ENCODE measurements around the gene RASSF5. TPM values are rescaled to one million over a fixed set of nuclear protein-coding genes. Genes with fewer than 3 reads are reported as not detected.
A peak's percentile ranks its signal among the peaks of the same experiment; 100 is the strongest.

RASSF5 gene
- total and polyA plus RNA-seq, 9 of the 15 experiments (the other 6 are each of a cell fraction or from before 2014, with no cell fraction given): 6.1 to 41.0 (median 25.2) TPM

DNA sequence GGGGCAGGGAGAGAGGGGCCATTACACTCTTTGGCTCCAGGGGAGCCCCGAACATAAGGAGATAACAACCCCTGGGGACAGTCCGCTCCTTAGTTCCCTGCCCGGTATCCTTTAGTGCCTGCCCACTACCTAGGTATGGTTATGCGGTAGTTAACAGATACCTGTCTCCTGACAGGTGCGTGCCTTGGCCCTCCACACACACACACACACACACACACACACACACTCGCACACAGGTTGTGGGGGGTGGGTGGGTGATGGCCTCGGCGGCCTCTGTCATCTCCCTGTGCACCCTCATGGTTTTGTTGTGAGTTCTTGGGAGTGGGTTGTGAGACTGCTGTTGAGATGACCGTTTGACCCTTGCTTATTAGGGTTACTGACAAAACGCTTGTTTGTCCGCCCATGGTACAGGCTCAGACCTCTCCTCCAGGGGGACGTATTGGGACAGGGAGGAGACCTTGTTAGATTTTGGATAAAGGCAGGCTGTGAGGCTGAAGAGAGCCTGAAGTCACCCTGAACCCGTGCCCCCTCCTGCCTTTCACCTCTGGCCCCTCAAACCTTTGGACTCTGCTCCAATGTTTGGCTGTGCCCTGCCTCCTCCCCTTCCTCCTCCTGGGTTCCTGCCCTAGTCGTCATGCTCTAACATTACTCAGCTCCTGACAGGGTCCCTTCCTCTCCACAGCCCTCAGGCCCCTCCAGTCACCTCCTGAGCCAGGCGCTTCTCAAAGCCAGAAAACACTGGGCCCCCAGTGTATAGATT lies 979 bp downstream of the RASSF5 start (continued):
- TF ChIP-seq, protein P1, sequence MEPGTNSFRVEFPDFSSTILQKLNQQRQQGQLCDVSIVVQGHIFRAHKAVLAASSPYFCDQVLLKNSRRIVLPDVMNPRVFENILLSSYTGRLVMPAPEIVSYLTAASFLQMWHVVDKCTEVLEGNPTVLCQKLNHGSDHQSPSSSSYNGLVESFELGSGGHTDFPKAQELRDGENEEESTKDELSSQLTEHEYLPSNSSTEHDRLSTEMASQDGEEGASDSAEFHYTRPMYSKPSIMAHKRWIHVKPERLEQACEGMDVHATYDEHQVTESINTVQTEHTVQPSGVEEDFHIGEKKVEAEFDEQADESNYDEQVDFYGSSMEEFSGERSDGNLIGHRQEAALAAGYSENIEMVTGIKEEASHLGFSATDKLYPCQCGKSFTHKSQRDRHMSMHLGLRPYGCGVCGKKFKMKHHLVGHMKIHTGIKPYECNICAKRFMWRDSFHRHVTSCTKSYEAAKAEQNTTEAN (CRISPR knock-in tag; IDR thresholded peaks at IDR 0.05): 0 out of 2 replicates have a peak, but pooled peaks have one; percentile 14
- TF ChIP-seq, protein P2, sequence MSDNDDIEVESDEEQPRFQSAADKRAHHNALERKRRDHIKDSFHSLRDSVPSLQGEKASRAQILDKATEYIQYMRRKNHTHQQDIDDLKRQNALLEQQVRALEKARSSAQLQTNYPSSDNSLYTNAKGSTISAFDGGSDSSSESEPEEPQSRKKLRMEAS (CRISPR knock-in tag; IDR thresholded peaks at IDR 0.05): peak; percentile 60; the same call in 1 of the 2 replicates
- TF ChIP-seq ZNF232 (CRISPR knock-in tag; IDR thresholded peaks at IDR 0.05) (0 out of 2 replicates have a peak, but pooled peaks have one; percentile 16), SIRT6 (IDR thresholded peaks at IDR 0.05; ENCODE audit: low read depth, low read length) (no peak), CEBPG (CRISPR knock-in tag; IDR thresholded peaks at IDR 0.05) (0 out of 2 replicates have a peak, but pooled peaks have one; percentile 51), CEBPG (tag; conservative IDR thresholded peaks at IDR 0.05 in 1 of 2, IDR thresholded peaks at IDR 0.05 in 1 of 2) (no peak), ZNF143 (CRISPR knock-in tag; IDR thresholded peaks at IDR 0.05) (peak; percentile 55; the same call in 1 of the 2 replicates), KAT7 (CRISPR knock-in tag; IDR thresholded peaks at IDR 0.05; ENCODE audit: borderline replicate concordance) (0 out of 2 replicates have a peak, but pooled peaks have one; percentile 40), FOXP1 (CRISPR knock-in tag; IDR thresholded peaks at IDR 0.05) (0 out of 2 replicates have a peak, but pooled peaks have one; percentile 52), ZNF263 (CRISPR knock-in tag; IDR thresholded peaks at IDR 0.05; ENCODE audit: borderline replicate concordance) (peak; percentile 33; the same call in 1 of the 2 replicates), ZNF695 (CRISPR knock-in tag; IDR thresholded peaks at IDR 0.05) (no peak), TEAD1 (CRISPR knock-in tag; IDR thresholded peaks at IDR 0.05) (peak in 1 of 2 experiments; percentile 69; a peak in 1 of 4 replicates)
- TF ChIP-seq, protein P3, sequence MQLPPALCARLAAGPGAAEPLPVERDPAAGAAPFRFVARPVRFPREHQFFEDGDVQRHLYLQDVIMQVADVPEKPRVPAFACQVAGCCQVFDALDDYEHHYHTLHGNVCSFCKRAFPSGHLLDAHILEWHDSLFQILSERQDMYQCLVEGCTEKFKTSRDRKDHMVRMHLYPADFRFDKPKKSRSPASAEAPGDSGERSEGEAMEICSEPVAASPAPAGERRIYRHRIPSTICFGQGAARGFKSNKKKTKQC (CRISPR knock-in tag; IDR thresholded peaks at IDR 0.05): peak; percentile 43; the same call in 1 of the 2 replicates

All from K562 (cell line).